ENCODE measurements around the gene POMGNT1. TPM values are rescaled to one million over a fixed set of nuclear protein-coding genes. Genes with fewer than 3 reads are reported as not detected.
"Not testable (repeated sequence)": the region's sequence is repeated elsewhere in the genome, so short reads cannot be mapped to it uniquely, and the experiment has no call there.

POMGNT1 gene
- total and polyA plus RNA-seq, 2 donors (not counting 3 experiments of a cell fraction or from before 2014, with no cell fraction given) = 64.4 to 67.5 TPM

- FAIRE-seq (peak; percentile 99), DNase-seq (ENCODE audit: low read depth, low spot score) (peak; percentile 87)
- no peaks in the 10 kb centered on the region for H4K20me1 ChIP-seq (replicated peaks; ENCODE audit: control insufficient read depth, extremely low read depth, insufficient read depth, low read length)
- H3K79me2 ChIP-seq (ENCODE audit: control insufficient read depth, insufficient read depth, low read length) = no peaks in the 10 kb centered on the region
- no peaks in the 10 kb centered on the region for H3K9me3 ChIP-seq (replicated peaks; ENCODE audit: control insufficient read depth, insufficient read depth, low read length)
- H3K9me1 ChIP-seq (replicated peaks; ENCODE audit: control insufficient read depth, extremely low read depth, insufficient read depth, low read length) = no peaks in the 10 kb centered on the region
- H3K4me3 ChIP-seq (replicated peaks in 1 of 3; ENCODE audit: insufficient read depth in 1 of 3, low read depth in 1 of 3, low read length in 3 of 3) = no peak overlapping the region
- no peaks in the 10 kb centered on the region for H3K27me3 ChIP-seq (ENCODE audit: control insufficient read depth in 2 of 2, insufficient read depth in 2 of 2, low read length in 2 of 2)
- H2AFZ ChIP-seq (ENCODE audit: low read depth, low read length) = peak overlapping the region; percentile 59
- TF ChIP-seq POLR2AphosphoS5 (IDR thresholded peaks at IDR 0.05; ENCODE audit: insufficient read depth, low read depth, low read length) (no peak), POLR2A (IDR thresholded peaks at IDR 0.05; ENCODE audit: low read depth, low read length) (no peak), GATA2 (IDR thresholded peaks at IDR 0.05; ENCODE audit: insufficient read depth, insufficient read length, low read depth, low read length) (no peak), EZH2 (IDR thresholded peaks at IDR 0.05; ENCODE audit: borderline replicate concordance, low read depth, low read length, severe bottlenecking) (no peak), FOS (IDR thresholded peaks at IDR 0.05; ENCODE audit: borderline replicate concordance, insufficient read depth, low read length) (no peak), JUN (IDR thresholded peaks at IDR 0.05; ENCODE audit: borderline replicate concordance, insufficient read depth, insufficient read length, low read depth) (no peak), CTCF (IDR thresholded peaks at IDR 0.05; ENCODE audit: extremely low read depth in 1 of 2, insufficient read depth in 1 of 2, low read depth in 1 of 2, low read length in 2 of 2) (peak; percentile 88 to 98)
- CTCF ChIA-PET = interaction anchor here (0.6 to 4.5 kb wide), 45 partner anchors 8 to 594 kb away, joined by 3 to 146 read pairs (median 4); partner anchors contain the start of genes GPBP1L1, LURAP1, PIK3R3 and POMGNT1
- H3K27ac ChIP-seq (ENCODE audit: insufficient read depth, low read depth, low read length) = no peak overlapping the region
- no peaks in the 10 kb centered on the region for H3K36me3 ChIP-seq (ENCODE audit: control insufficient read depth in 2 of 2, extremely low read depth in 1 of 2, insufficient read depth in 2 of 2, low read length in 2 of 2)
- dilution Hi-C loops (cut with MboI; ENCODE audit: extremely low pct_ligation_motif_present, low sequenced_read_pairs) = no loop called here
- peaks cover 2% of the 10 kb centered on the region for H3K4me1 ChIP-seq (ENCODE audit: control insufficient read depth, extremely low read depth, insufficient read depth, low read length)
- intact Hi-C loops (cut with micrococcal nuclease) = loop anchor here (1.0 to 10.0 kb wide), 8 partner anchors 25 to 539 kb away; partner anchors contain the start of genes GPBP1L1, POMGNT1 and TMEM69
- H3K4me2 ChIP-seq (ENCODE audit: insufficient read depth, low read length) = no peak overlapping the region
- BruUV-seq (replicated peaks) = no TSS peak
- H3K9ac ChIP-seq (replicated peaks; ENCODE audit: extremely low read depth, insufficient read depth, low read length) = no peak overlapping the region
- POLR2A ChIA-PET = interaction anchor here (0.7 to 0.8 kb wide), 2 partner anchors 21 to 157 kb away, joined by 3 read pairs; no protein-coding TSS in a partner anchor
Measured at GRCh38 chr1:46223472-46223943, 25.3 kb upstream of the POMGNT1 start.

DNA sequence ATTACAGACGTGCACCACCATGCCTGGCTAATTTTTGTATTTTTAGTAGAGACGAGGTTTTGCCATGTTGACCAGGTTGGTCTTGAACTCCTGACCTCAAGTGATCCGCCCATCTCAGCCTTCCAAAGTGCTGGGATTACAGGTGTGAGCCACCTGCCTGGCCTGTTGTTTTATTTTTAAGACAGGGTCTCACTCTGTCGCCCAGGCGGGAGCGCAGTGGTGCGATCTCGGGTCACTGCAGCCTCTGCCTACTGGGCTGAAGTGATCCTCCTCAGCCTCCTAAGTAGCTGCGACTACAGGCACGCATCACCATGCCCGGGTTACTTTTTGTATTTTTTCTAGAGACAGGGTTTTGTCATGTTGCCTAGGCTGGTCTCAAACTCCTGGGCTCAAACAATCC, 24.8 kb upstream of the POMGNT1 start:
- H2AFZ ChIP-seq (ENCODE audit: low read depth, low read length); H3K9ac ChIP-seq (replicated peaks; ENCODE audit: extremely low read depth, insufficient read depth, low read length); H3K9me3 ChIP-seq (replicated peaks; ENCODE audit: control insufficient read depth, insufficient read depth, low read length); H3K36me3 ChIP-seq (ENCODE audit: control insufficient read depth in 2 of 2, extremely low read depth in 1 of 2, insufficient read depth in 2 of 2, low read length in 2 of 2); H3K9me1 ChIP-seq (replicated peaks; ENCODE audit: control insufficient read depth, extremely low read depth, insufficient read depth, low read length); H3K27ac ChIP-seq (ENCODE audit: insufficient read depth, low read depth, low read length); H4K20me1 ChIP-seq (replicated peaks; ENCODE audit: control insufficient read depth, extremely low read depth, insufficient read depth, low read length); FAIRE-seq; H3K79me2 ChIP-seq (ENCODE audit: control insufficient read depth, insufficient read depth, low read length); H3K27me3 ChIP-seq (ENCODE audit: control insufficient read depth in 2 of 2, insufficient read depth in 2 of 2, low read length in 2 of 2); H3K4me3 ChIP-seq (replicated peaks in 1 of 3; ENCODE audit: insufficient read depth in 1 of 3, low read depth in 1 of 3, low read length in 3 of 3); BruUV-seq (replicated peaks); H3K4me2 ChIP-seq (ENCODE audit: insufficient read depth, low read length); DNase-seq (ENCODE audit: low read depth, low spot score); H3K4me1 ChIP-seq (ENCODE audit: control insufficient read depth, extremely low read depth, insufficient read depth, low read length); dilution Hi-C loops (cut with MboI; ENCODE audit: extremely low pct_ligation_motif_present, low sequenced_read_pairs): not testable (repeated sequence)
- CTCF ChIA-PET = interaction anchor here (0.6 to 4.5 kb wide), 39 partner anchors 7 to 537 kb away, joined by 3 to 146 read pairs (median 4); partner anchors contain the start of genes GPBP1L1, LURAP1, PIK3R3 and POMGNT1
- intact Hi-C loops (cut with micrococcal nuclease) = loop anchor here (1.0 to 10.0 kb wide), 8 partner anchors 25 to 538 kb away; partner anchors contain the start of genes GPBP1L1, POMGNT1 and TMEM69
- POLR2A ChIA-PET = interaction anchor here (0.8 kb wide), 1 partner anchor 22 kb away, joined by 3 read pairs; no protein-coding TSS in a partner anchor
